Measurements from ENCODE around the gene F10.

DNA sequence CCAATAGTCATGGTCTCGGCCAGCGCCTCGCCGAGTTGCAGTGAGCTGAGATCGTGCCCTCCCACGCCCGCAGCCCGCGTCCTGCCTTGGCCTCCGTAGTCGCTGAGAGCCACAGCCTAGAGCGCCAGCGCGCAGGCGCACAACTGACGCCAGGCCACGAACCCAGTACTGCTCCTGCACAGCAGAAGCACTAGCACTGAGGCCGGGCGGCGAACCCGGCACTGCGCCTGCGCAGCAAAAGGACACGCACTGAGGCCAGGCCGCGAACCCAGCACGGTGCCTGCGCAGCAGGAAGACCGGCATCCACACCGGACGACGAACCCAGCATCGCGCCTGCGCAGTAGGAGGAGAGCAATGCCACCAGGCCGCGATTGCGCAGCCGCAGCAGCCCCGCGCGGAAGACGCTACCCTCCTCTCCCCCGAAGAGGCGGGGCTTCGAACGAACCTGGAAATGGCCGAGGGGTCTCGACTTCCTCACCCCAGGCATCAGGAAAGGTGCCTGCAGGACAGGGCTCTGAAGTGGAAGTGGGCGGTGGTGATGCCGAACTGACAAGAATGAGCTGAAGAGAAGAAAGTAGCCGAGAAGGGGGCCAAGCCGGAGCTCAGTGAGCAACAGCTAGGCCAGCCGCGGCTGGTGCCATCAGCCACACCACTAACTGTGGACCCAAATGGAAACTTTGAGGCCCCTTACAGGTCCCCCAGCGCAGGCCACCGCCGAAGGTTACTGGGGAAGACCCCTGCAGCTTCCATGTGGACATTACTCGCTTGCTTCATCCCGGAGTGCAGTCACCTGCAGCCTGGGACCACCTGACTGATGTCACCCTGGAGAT is 7.5 kb downstream of the F10 start:
- TF ChIP-seq CTCF (conservative IDR thresholded peaks at IDR 0.05; ENCODE audit: low read depth in 2 of 2) (no peak), POLR2AphosphoS5 (IDR thresholded peaks at IDR 0.05; ENCODE audit: low read depth) (no peak), EZH2 (IDR thresholded peaks at IDR 0.05; ENCODE audit: low read depth, unreplicated experiment) (no peak), ZNF331 (CRISPR knock-in tag; IDR thresholded peaks at IDR 0.05; ENCODE audit: low read depth) (no peak), EZH2phosphoT487 (IDR thresholded peaks at IDR 0.05; ENCODE audit: unreplicated experiment) (no peak), JUNB (IDR thresholded peaks at IDR 0.05; ENCODE audit: unreplicated experiment) (no peak), NANOG (IDR thresholded peaks at IDR 0.05; ENCODE audit: borderline replicate concordance) (no peak)
- TF ChIP-seq, protein P1, sequence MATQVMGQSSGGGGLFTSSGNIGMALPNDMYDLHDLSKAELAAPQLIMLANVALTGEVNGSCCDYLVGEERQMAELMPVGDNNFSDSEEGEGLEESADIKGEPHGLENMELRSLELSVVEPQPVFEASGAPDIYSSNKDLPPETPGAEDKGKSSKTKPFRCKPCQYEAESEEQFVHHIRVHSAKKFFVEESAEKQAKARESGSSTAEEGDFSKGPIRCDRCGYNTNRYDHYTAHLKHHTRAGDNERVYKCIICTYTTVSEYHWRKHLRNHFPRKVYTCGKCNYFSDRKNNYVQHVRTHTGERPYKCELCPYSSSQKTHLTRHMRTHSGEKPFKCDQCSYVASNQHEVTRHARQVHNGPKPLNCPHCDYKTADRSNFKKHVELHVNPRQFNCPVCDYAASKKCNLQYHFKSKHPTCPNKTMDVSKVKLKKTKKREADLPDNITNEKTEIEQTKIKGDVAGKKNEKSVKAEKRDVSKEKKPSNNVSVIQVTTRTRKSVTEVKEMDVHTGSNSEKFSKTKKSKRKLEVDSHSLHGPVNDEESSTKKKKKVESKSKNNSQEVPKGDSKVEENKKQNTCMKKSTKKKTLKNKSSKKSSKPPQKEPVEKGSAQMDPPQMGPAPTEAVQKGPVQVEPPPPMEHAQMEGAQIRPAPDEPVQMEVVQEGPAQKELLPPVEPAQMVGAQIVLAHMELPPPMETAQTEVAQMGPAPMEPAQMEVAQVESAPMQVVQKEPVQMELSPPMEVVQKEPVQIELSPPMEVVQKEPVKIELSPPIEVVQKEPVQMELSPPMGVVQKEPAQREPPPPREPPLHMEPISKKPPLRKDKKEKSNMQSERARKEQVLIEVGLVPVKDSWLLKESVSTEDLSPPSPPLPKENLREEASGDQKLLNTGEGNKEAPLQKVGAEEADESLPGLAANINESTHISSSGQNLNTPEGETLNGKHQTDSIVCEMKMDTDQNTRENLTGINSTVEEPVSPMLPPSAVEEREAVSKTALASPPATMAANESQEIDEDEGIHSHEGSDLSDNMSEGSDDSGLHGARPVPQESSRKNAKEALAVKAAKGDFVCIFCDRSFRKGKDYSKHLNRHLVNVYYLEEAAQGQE (IDR thresholded peaks at IDR 0.05; ENCODE audit: unreplicated experiment), result no peak
- TF ChIP-seq, protein P2, sequence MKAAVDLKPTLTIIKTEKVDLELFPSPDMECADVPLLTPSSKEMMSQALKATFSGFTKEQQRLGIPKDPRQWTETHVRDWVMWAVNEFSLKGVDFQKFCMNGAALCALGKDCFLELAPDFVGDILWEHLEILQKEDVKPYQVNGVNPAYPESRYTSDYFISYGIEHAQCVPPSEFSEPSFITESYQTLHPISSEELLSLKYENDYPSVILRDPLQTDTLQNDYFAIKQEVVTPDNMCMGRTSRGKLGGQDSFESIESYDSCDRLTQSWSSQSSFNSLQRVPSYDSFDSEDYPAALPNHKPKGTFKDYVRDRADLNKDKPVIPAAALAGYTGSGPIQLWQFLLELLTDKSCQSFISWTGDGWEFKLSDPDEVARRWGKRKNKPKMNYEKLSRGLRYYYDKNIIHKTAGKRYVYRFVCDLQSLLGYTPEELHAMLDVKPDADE (IDR thresholded peaks at IDR 0.05), result no peak

All from GM23338 (cell line).